Mononuclear cell (primary cell): ENCODE results near the gene MINDY4B. TPM values are rescaled to one million over a fixed set of nuclear protein-coding genes. Genes with fewer than 3 reads are reported as not detected.

Source experiments
- H3K27me3 ChIP-seq: 2 replicates; pipeline ENCODE4 v1.6.0; 2011; ENCODE audit warnings: low read length, control low read depth; ENCODE audit not compliant: insufficient read depth
- H3K4me1 ChIP-seq: 2 replicates; pipeline ENCODE4 v1.5.1; 2011; ENCODE audit warnings: mild to moderate bottlenecking, low read length, control low read depth; ENCODE audit not compliant: insufficient read depth
- H3K4me3 ChIP-seq: 2 replicates; pipeline ENCODE4 v1.5.1; 2011; ENCODE audit warnings: mild to moderate bottlenecking, low read length, moderate library complexity
- H3K9me3 ChIP-seq: 2 replicates; pipeline ENCODE4 v1.5.1; 2011; ENCODE audit warnings: low read depth, mild to moderate bottlenecking, control low read depth, low read length
- total RNA-seq: library from RNA; depleted of rRNA; stranded (reverse); fragments of >200 nt; gene quantifications from one replicate; pipeline ENCODE4 v1.2.3, GENCODE V29; 2012

MINDY4B gene
- total RNA-seq, 1 donor = not detected

DNA sequence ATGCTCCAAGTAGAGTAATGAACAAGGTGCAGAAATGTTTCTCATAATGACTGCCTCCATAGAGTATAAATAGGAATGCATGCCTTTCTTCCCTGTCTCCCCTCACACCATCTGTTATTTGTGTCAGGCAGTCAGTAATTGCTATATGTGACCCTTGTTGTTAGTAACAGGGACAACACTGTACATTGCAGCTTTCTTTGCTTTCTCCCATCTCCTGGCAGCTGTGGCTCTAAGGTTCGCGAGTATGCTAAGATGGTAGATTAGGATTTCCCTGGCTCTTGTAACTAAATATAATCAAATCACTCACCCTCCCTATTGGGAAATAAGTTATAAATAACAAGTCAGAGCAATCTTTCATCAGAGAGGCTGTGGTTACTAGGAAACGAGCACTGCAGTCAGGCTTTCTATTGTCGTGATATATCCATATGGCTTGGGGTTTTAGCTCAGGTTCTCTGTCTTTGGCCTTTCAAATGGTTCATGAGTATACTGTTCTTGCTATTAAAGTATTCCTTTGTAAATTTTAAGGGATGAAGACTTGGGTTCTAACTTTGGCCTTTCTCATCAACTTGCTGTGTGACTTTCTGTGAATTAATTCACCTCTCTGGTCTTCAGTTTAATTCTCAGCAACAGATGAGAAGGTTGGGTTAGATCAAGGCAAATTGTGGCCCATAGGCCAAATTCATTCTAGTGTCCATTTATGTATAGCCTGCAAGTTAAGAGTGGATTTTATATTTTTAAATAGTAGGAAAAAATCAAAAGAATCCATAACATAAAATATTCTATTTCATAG, 8.1 kb upstream of the MINDY4B start:
- H3K9me3 ChIP-seq = no peaks in the 10 kb centered on the region
- H3K4me3 ChIP-seq = no peak overlapping the region
- peaks cover 21% of the 10 kb centered on the region for H3K4me1 ChIP-seq
- H3K27me3 ChIP-seq = no peaks in the 10 kb centered on the region

GRCh38 chr3:150912501-150912900, 7.3 kb upstream of the MINDY4B start:
- Histone ChIP-seq H3K27me3 (no peaks in the 10 kb centered on the region), H3K9me3 (no peaks in the 10 kb centered on the region), H3K4me1 (peaks cover 21% of the 10 kb centered on the region), H3K4me3 (no peak overlapping the region)

GRCh38 chr3:150911771-150912170, 6.5 kb upstream of the MINDY4B start:
- Histone ChIP-seq H3K4me3 (no peak overlapping the region), H3K27me3 (no peaks in the 10 kb centered on the region), H3K9me3 (no peaks in the 10 kb centered on the region), H3K4me1 (peaks cover 21% of the 10 kb centered on the region)

DNA sequence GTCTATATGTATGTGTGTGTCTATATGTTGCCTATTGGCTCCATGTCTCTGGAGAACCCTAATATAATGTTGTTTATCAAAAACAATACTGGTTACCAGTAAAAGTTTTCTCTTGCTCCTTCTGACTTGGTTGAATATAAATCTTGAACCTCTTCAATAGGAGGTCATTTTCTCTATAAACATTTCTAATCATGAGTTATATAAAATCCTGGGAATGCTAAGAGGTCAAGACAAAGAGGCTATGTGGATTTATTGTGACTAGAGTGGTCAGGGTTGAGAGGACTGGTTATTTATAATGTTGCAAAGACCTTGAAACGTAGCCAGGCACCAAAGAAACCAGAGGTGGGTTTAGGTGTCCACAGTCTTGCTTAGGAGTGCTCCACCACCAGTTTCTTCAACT, 1.2 kb upstream of the MINDY4B start:
- Histone ChIP-seq H3K4me3 (no peak overlapping the region), H3K4me1 (no peaks in the 10 kb centered on the region), H3K9me3 (no peaks in the 10 kb centered on the region), H3K27me3 (peaks cover 5% of the 10 kb centered on the region)

- Histone ChIP-seq H3K4me1 (no peaks in the 10 kb centered on the region), H3K9me3 (no peaks in the 10 kb centered on the region), H3K4me3 (no peak overlapping the region), H3K27me3 (peaks cover 5% of the 10 kb centered on the region)
Observed at GRCh38 chr3:150905746-150906145, 507 bp upstream of the MINDY4B start.

DNA sequence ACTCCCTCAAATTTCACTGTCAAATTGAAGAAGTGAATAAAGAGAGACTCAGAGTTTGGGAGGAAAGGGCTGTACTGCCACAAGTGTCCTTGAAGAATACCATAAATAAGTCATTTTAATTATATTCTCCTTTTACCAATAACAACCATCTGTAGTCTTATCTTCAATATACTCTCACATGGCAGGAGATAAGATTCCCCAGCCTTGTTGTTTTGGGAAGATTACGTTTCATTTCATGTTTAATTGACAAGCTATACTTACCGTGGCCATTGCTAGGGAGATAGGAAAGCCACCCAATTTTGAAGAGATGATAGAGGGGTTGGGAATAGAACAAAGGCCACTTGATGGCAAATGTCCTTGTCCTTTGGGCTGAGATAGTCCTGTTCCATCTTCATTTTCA, 2.3 kb downstream of the MINDY4B start:
- Histone ChIP-seq H3K9me3 (no peaks in the 10 kb centered on the region), H3K4me1 (peaks cover 10% of the 10 kb centered on the region), H3K27me3 (peaks cover 5% of the 10 kb centered on the region), H3K4me3 (no peak overlapping the region)

GRCh38 chr3:150901793-150902192, 3.4 kb downstream of the MINDY4B start:
- H3K4me3 ChIP-seq = no peak overlapping the region
- no peaks in the 10 kb centered on the region for H3K9me3 ChIP-seq
- H3K27me3 ChIP-seq = peaks cover 5% of the 10 kb centered on the region
- H3K4me1 ChIP-seq = peaks cover 10% of the 10 kb centered on the region

GRCh38 chr3:150899141-150899540, 6.1 kb downstream of the MINDY4B start:
- peaks cover 10% of the 10 kb centered on the region for H3K4me1 ChIP-seq
- H3K9me3 ChIP-seq = no peaks in the 10 kb centered on the region
- no peak overlapping the region for H3K4me3 ChIP-seq

GRCh38 chr3:150898046-150898754, 7.0 kb downstream of the MINDY4B start:
- Histone ChIP-seq H3K4me3 (no peak overlapping the region), H3K4me1 (peaks cover 10% of the 10 kb centered on the region)

More at GRCh38 chr3:150899141-150899540, 6.1 kb downstream of the MINDY4B start:
- H3K27me3 ChIP-seq = no peaks in the 10 kb centered on the region

GRCh38 chr3:150897592-150897991, 7.6 kb downstream of the MINDY4B start:
- Histone ChIP-seq H3K4me1 (peaks cover 10% of the 10 kb centered on the region), H3K9me3 (no peaks in the 10 kb centered on the region), H3K27me3 (no peaks in the 10 kb centered on the region), H3K4me3 (no peak overlapping the region)

More at GRCh38 chr3:150898046-150898754, 7.0 kb downstream of the MINDY4B start:
- no peaks in the 10 kb centered on the region for H3K27me3 ChIP-seq
- H3K9me3 ChIP-seq = no peaks in the 10 kb centered on the region

- no peaks in the 10 kb centered on the region for H3K9me3 ChIP-seq
- peaks cover 39% of the 10 kb centered on the region for H3K4me1 ChIP-seq
- no peak overlapping the region for H3K4me3 ChIP-seq
- H3K27me3 ChIP-seq = no peaks in the 10 kb centered on the region
Observed at GRCh38 chr3:150890831-150891230, 14.4 kb downstream of the MINDY4B start.

GRCh38 chr3:150890295-150890694, 14.9 kb downstream of the MINDY4B start:
- H3K27me3 ChIP-seq = no peaks in the 10 kb centered on the region
- H3K9me3 ChIP-seq = no peaks in the 10 kb centered on the region
- peaks cover 39% of the 10 kb centered on the region for H3K4me1 ChIP-seq
- H3K4me3 ChIP-seq = no peak overlapping the region

GRCh38 chr3:150889106-150889505, 16.1 kb downstream of the MINDY4B start:
- H3K9me3 ChIP-seq = no peaks in the 10 kb centered on the region
- peaks cover 39% of the 10 kb centered on the region for H3K4me1 ChIP-seq
- no peak overlapping the region for H3K4me3 ChIP-seq

GRCh38 chr3:150887031-150887430, 18.2 kb downstream of the MINDY4B start:
- Histone ChIP-seq H3K4me3 (no peak overlapping the region), H3K9me3 (no peaks in the 10 kb centered on the region), H3K4me1 (peaks cover 39% of the 10 kb centered on the region), H3K27me3 (peaks cover 4% of the 10 kb centered on the region)

More at GRCh38 chr3:150889106-150889505, 16.1 kb downstream of the MINDY4B start:
- no peaks in the 10 kb centered on the region for H3K27me3 ChIP-seq

- Histone ChIP-seq H3K9me3 (no peaks in the 10 kb centered on the region), H3K27me3 (peaks cover 4% of the 10 kb centered on the region), H3K4me1 (peaks cover 31% of the 10 kb centered on the region), H3K4me3 (no peak overlapping the region)
Observed at GRCh38 chr3:150885535-150885934, 19.7 kb downstream of the MINDY4B start.
